ENCODE data around the gene EXOC6B. TPM values are rescaled to one million over a fixed set of nuclear protein-coding genes. Genes with fewer than 3 reads are reported as not detected.

The EXOC6B gene
- total RNA-seq, 1 donor from 2014 or later: 35.2 TPM

DNA sequence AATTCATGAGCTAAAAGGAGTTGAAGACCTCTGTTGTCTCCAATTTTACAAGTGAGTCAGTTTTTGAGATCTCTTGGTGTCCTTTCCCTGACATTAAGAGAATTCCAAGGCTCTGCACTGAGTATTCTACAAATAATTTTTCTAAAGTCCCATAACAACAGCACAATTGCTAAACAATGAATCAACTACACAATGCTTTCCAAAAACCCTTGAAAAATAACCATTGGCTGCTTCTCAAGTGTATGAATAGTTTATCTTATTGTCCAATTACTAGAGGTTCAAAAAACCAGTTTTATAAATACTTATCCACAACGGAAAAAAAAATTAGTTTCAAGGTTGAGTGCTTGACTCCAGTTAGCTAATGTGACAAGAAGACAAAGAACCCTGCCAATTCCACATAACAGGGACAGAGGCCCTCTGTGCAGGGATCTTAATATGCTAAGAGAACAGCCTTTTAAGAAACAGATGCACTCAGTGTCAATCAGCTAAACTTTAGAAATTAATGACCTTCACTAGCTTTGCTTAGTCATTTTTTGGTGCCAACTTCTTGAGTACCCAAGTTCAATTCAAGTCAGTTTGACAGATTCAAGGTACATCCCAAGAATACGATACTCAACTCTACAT, 411.6 kb downstream of the EXOC6B start:
- TF ChIP-seq, protein P1, sequence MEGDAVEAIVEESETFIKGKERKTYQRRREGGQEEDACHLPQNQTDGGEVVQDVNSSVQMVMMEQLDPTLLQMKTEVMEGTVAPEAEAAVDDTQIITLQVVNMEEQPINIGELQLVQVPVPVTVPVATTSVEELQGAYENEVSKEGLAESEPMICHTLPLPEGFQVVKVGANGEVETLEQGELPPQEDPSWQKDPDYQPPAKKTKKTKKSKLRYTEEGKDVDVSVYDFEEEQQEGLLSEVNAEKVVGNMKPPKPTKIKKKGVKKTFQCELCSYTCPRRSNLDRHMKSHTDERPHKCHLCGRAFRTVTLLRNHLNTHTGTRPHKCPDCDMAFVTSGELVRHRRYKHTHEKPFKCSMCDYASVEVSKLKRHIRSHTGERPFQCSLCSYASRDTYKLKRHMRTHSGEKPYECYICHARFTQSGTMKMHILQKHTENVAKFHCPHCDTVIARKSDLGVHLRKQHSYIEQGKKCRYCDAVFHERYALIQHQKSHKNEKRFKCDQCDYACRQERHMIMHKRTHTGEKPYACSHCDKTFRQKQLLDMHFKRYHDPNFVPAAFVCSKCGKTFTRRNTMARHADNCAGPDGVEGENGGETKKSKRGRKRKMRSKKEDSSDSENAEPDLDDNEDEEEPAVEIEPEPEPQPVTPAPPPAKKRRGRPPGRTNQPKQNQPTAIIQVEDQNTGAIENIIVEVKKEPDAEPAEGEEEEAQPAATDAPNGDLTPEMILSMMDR (IDR thresholded peaks at IDR 0.05): no peak
- H3K4me3 ChIP-seq: no peak overlapping the region
- H3K9me3 ChIP-seq: no peaks in the 10 kb centered on the region
- no peak for ATAC-seq
- no peaks in the 10 kb centered on the region for H3K27me3 ChIP-seq
- no peak for DNase-seq
- H3K36me3 ChIP-seq: no peaks in the 10 kb centered on the region
- intact Hi-C loops (cut with DNase I): no loop called here
- H3K4me1 ChIP-seq: no peaks in the 10 kb centered on the region
- H3K27ac ChIP-seq: no peak overlapping the region

DNA sequence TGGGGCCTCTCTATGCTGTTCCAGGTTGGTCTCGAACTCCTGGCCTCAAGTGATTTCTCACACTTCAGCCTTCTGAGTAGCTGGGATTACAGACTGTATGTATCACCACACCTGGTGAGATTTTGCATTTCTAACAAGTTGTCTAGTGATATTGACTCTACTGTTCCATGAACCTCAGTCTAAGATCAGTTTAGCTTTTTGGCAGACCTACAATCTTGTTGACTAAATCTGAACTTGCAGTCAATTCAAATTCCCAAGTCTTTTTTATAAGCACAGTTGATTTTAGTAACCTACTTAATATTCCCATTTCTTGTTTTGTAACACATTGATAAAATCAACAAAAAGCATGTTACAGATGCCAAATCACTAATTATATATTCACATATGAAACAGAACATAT, 412.1 kb downstream of the EXOC6B start:
- Histone ChIP-seq H3K27ac (no peak overlapping the region), H3K9me3 (no peaks in the 10 kb centered on the region), H3K27me3 (no peaks in the 10 kb centered on the region), H3K4me1 (no peaks in the 10 kb centered on the region), H3K4me3 (no peak overlapping the region), H3K36me3 (no peaks in the 10 kb centered on the region)
- ATAC-seq: no peak
- DNase-seq: no peak
- TF ChIP-seq, protein P1 (IDR thresholded peaks at IDR 0.05): no peak
- intact Hi-C loops (cut with DNase I): no loop called here

DNA sequence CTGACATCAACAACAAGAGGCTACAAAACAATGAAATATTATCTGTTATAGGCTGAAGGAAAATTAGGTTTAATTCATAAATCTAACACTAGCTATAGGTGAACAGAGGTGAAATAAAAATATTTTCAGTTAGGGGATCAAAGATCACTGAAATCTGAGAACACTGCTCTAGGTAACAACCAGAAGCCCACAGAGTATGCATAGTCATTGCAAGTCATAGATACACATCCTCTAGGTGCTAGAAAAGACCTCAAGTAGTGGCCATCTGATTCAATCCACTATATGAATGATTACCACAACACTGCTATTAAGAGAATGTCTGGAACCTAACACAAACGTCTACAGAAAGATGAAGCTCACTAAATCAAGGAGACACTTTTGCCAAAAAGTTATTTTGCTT, 413.6 kb downstream of the EXOC6B start:
- TF ChIP-seq, protein P1 (IDR thresholded peaks at IDR 0.05): no peak
- intact Hi-C loops (cut with DNase I): no loop called here
- no peaks in the 10 kb centered on the region for H3K27me3 ChIP-seq
- H3K9me3 ChIP-seq: no peaks in the 10 kb centered on the region
- H3K4me3 ChIP-seq: no peak overlapping the region
- no peak overlapping the region for H3K27ac ChIP-seq
- no peaks in the 10 kb centered on the region for H3K4me1 ChIP-seq
- DNase-seq (no peak), ATAC-seq (no peak)
- no peaks in the 10 kb centered on the region for H3K36me3 ChIP-seq

DNA sequence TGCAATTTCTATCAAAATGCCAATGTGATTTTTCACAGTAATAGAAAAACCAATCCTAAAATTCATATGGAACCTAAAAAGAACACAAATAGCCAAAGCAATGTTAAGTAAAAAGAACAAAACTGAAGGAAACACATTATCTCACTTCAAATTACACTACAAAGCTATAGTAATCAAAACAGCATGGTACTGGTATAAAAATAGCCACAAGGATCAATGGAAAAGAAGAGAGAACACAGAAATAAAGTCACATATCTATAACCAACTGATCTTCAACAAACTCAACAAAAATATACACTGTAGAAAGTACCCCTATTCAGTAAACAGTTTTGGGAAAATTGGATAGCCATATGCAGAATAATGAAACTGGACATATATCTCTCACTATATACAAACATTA, 426.0 kb downstream of the EXOC6B start:
- Histone ChIP-seq H3K9me3 (peaks cover 11% of the 10 kb centered on the region), H3K36me3 (no peaks in the 10 kb centered on the region), H3K4me3 (no peak overlapping the region), H3K4me1 (no peaks in the 10 kb centered on the region), H3K27me3 (no peaks in the 10 kb centered on the region), H3K27ac (no peak overlapping the region)
- no peak for ATAC-seq
- no peak for DNase-seq
- intact Hi-C loops (cut with DNase I): no loop called here
- TF ChIP-seq, protein P1 (IDR thresholded peaks at IDR 0.05): no peak

DNA sequence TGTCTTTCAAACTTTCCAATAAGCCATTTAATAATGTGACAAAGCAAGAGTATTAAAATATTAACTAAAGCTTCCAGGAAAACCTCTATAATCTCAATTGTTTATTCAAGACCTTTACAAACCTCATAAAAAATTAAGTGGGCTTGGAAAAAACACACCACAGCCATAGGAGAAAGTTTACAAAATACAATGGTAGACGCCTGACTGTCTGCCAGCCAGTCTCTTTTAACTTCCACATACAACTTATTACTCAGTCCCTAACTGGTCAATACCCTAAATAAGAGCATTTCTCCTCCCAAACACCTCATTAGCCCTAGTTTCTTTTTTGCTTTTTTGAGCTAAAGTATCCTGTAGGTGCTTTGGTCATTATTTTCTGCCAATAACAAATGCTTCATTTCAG, 430.7 kb downstream of the EXOC6B start:
- ATAC-seq (no peak), DNase-seq (no peak)
- Histone ChIP-seq H3K27me3 (no peaks in the 10 kb centered on the region), H3K9me3 (peaks cover 5% of the 10 kb centered on the region), H3K4me3 (no peak overlapping the region), H3K27ac (no peak overlapping the region), H3K4me1 (no peaks in the 10 kb centered on the region), H3K36me3 (no peaks in the 10 kb centered on the region)
- TF ChIP-seq, protein P1 (IDR thresholded peaks at IDR 0.05): no peak
- intact Hi-C loops (cut with DNase I): no loop called here

All from upper lobe of right lung (tissue), 1 donor.